ENCODE measurements around the gene METTL26.

Gene METTL26

DNA sequence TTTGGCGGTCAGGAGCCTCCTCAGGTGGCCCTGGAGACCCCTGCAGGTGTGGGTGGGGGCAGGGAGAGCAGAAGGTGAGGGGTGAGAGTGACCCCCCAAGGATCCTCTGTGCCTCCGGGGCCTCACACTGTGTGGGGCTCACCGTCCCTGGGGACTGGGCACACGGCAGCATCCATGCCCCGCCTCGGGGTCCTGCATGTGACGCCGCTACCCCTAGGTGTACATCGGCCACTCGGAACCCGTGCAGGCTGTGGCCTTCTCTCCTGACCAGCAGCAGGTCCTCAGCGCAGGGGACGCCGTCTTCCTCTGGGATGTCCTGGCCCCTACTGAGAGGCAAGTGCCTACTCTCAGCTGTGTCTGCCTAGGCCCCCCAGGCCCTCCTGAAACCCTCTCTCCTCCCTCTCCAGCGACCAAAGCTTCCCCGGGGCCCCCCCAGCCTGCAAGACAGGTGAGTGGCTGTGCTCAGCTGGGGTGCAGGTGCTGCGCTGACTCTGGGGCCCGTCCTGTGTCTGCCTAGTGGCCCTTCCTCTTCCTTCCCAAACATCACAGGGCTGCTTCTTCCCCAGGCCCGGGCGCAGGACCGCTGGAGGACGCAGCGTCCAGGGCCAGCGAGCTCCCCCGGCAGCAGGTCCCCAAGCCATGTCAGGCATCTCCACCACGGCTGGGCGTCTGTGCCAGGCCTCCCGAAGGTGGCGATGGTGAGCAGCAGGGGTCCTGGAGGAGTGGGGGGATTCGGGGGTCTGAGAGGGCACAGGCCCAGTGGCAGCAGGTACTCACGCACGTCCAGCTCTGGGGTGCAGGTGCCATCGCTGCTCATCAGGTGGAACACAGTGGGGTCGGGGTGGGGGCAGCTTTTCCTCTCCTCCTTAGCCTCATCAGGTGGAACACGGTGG lies 22.8 kb upstream of the METTL26 start:
- no peak for DNase-seq

DNA sequence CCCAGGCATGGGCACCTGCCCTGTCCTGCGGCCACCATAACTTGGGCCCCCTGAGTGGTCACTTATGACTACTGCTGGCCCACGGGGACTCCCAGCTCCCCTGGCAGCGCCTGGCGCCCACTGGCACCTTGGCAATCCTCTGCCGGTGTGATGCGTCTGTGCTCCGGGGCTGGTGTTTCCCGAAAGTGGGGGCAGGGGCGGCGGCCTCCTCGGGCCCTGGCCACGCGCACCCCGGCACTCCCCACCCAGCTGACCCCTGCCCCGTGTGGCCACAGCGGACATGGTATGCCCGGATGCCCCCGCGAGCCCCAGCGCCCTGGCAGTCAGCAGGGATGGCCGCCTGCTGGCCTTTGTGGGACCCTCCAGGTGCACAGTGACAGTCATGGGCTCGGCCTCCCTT lies 21.4 kb upstream of the METTL26 start:
- no peak for DNase-seq

DNA sequence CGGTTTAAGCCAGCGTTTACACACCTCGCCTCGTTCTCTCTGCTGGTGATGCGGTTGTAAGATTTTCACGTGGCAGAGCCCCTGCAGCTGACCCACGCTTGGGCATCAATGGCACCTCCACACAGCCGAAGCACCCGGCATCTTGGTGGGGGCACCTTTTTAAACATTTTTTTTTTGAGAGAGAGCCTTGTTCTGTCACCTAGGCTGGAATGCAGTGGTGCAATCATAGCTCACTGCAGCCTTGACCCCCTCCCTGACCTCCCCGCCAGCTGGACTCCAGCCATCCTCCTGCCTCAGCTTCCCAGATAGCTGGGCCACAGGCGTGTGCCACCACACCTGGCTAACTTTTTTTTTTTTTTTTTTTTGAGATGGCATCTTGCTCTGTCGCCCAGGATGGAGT lies 17.9 kb upstream of the METTL26 start:
- no peak for DNase-seq

DNA sequence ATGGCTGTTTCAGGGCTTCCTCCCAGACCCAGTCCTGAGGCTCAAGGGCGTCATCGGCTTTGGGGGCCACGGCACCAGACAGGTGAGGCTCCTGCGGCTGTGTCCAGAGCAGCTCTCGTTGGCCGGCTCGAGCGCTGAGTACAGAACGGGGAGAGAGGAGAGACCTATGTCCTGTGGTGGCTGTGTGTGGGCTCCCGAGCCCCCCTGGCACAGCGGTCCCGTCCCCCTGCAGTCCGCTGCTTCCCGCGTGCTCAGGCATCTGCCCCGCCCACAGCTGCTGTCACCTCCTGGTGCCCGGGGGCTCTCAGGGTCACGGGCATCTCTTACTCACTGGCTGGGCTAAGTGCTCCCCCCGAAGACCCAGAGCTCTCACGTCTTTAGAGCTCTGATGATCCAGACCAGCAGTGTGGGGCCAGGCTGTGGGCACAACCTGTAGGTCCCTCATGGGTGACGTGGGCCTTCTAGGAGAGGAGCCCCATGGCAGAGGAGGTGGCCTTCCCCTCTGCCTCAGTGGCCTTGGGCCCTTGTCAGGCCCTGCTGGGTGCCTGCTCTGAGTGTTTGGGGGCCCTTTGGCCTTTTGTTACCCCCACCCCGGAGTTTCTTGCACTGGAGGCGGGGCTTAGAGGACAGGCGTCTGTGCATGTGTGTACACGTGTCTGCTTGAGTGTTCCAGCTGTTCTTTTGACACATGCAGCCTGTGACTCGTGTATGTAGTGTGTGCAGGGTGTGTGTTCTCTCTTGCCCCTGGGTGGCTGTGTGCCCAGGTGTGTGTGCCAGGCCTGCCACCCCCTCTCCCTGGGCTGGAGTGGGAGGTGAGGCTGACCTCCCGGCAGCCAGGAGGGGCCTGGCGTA lies 16.6 kb upstream of the METTL26 start:
- no peak for DNase-seq

DNA sequence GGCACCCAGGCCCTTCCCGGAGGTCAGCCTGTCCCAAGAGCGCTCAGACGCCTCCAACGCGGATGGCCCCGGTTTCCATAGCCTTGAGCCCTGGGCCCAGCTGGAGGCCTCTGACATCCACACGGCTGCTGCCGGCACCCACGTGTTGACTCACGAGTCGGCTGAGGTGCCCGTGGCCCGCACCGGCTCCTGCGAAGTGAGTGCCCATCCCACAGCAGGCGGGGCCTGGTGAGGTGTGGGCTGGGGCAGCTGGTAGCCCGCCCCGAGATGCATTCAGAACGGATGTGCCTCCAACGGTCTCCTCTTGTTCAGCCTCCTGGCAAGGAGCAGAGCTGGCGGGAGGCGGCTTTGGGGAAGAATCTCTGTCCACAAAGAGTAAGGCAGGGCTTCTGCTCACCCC lies 15.7 kb upstream of the METTL26 start:
- no peak for DNase-seq

DNA sequence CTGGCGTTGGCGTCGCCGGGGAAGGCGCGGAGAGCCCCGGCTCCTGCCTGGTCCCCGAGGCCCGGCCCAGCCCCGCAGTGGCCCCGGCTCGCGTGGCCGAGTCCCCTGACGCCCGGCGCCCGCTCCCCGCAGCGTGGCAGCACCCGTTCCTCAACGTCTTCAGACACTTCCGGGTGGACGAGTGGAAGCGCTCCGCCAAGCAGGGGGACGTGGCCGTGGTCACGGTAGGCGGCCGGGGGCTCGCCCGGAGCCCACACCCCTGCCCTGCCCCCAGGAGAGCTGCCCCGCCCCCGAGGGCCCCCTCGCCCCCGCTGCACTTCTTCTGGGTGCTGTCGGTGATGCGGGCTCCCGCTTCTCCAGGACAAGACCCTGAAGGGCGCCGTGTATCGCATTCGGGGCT lies 13.5 kb upstream of the METTL26 start:
- DNase-seq, result no peak

DNA sequence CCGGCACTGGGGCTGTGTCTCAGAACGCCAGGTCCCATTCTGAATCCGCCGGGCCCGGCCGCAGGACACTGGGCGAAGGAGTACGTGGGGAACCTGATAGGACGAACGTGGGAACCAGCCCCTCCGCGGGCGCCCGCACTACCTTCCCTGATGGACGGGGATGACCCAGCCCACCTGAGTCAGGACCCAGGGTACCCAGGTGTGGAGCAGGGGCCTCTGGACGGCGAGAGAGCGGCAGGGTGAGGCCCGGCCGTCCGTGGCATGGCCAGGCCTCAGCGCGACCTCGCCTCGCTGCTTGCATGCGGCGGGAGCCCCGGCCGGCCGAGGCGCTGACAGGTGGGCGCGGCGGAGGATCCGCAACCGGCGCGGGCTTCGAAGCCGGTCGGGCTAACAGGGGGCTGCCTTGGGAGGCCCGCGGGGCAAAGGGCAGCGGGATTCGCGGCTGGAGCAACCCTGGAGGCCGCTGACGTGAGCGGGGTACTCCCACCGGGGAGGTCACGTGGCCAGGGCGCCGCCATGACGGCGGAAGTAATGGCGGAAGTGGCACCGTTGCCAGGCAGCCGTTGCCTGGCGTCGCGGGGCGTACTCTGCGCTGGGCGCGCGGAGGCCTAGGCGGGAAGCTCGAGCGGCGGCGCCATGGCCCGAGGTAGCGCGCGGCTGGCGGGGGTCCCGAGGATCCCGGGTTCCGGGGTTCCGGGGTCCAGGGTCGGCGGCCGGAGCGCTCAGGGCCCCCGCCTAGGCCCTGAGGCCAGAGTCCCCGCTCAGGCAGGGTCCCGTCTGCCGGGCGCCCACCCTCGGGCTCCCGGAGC lies 12.9 kb upstream of the METTL26 start, which contains the start of gene WDR90:
Gene WDR90 (plus strand): TSS at position 585 of the 809 bp plus-strand sequence. CDS start 52 bp downstream, at position 637.
- peak; percentile 95 for DNase-seq

DNA sequence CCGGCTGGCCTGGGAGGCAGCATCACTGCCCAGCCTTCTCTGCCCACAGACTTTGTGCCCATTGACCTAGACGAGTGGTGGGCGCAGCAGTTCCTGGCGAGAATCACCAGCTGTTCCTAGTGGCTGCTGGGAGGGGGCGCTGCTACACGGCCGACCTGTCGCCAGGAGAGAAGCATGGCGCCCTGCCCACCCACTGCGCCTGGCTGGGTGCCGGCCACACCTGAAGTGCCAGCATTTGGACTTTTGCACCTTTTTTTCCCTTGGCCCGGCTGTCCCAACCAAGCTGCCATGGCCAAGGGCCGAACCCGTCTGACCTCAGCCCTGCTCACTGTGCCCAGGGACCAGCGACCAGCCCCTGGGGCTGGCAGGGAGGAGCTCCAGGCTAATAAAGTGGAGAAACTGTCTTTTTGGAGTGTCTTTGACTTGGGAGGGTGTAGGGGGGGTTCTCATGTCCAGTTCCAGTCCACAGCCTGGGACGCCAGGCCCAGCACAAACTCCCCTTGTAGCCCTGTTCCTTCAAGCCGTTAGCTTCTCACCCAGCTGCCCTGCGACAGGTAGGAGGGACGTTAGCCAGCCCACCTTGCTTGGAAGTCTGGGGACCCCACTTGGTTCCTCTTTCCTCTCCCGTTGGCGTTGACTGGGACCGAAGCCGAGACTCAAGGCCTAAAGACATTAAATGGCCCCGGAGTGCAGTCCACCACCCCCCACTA lies 12.1 kb upstream of the METTL26 start:
- no peak for DNase-seq

DNA sequence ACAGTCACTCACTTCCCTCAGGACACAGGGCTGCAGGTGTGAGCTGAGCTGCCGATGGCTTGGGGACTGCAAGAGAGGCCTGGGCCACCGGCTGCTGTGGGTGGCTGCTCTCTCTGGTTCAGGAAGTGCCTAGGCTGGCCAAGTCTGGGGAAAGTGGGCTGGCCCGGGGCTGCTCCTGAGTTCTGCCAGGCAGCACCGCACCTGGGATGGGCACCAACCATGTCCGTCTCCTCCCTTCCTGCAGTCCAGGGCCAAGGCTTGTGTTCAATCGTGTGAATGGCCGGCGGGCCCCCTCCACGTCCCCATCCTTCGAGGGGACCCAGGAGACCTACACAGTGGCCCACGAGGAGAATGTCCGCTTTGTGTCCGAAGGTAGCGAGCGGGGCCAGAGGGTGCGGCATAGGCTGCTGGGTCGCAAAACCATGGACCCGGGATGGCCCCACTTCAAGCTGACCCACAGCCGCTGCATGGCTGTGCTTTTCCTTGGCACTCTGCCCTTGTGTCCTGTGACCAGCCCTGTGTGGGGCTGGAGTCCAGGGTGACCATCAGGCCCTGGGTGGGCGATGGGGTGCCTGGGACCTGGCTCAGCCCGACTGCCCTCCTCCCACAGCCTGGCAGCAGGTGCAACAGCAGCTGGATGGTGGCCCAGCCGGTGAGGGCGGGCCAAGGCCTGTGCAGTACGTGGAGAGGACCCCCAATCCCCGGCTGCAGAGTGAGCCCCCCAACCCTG lies 11.2 kb upstream of the METTL26 start:
- no peak for DNase-seq

DNA sequence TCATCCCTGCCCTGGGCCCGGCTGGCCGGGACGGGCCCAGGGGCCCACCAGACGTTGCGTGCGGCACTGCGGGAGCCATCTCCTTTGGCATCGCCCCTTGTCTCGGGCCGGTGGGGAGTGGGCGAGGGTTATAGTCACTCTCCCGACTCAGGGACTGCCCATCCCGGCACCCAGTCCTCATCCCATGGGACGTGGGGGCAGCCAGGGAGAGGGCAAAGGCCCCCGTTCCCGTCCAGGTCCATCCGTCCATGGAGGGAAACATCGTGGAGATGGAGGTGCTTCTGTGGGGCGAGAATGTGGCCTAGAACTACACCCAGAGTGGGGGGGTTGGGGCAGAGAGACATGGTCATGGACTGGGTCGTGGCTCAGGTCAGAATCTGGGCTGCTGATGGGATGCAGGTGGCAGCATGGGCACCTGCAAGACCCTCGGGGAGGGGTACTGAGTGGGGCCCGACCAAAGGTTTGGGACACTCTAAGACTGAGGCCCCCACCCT lies 10.6 kb upstream of the METTL26 start:
- DNase-seq, result no peak

DNA sequence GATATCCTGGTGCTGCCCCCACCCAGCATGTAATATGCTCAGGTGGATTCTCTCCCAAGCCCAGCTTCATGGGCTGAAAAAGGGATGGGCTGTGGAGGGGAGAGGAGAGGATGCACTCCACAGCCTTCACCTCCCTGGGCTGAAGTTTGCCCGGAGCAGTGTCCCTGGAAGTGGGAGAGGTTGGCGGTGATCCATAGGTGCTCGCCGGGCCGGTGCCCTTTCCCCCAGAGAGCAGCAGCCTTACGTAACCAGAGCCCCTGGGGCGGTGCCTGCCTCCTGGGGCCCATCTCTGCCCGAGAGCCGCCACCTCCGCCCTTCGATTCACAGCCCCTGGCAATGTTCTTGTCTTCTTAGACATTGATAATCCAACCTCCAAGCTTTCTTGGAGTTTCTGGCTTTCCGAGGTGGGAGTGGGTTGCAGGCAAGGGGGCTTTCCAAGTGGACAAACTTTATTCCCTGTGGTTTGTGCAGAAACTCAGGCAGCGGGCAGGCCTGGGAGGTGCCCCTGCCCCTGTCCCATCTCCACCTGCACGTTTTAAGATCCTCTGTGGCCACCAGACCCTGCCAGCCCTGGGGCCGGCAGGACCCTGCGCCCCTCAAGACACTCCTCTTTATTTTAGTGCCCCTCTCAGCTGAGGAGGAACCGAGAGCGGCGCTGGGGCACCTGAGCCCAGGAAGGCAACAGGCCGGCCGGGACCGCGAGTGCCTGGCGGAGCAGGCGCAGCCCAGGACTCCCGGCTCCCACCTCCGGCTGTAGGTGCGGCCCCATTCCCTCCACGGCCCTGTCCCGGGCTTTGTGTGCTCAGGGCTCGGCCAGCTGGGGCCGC lies 10.0 kb upstream of the METTL26 start:
- no peak for DNase-seq

DNA sequence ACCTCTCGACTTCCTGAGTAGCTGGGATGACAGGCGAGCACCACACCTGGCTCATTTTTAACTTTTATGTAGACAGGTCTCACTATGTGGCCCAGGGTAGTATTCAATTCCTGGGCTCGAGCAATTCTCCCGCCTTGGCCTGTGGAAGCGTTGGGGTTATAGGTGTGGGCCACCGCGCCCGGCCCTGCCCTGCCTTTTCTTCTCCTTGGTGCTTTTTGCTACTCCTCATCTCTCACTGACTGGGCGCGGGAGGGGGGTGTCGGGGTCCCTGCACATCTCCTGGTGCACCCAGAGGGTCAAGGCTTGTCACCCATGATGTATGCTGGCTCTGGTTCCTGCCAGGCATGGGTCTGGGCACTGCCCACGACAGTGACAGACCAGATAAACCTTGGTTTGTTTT lies 8.5 kb upstream of the METTL26 start:
- no peak for DNase-seq

DNA sequence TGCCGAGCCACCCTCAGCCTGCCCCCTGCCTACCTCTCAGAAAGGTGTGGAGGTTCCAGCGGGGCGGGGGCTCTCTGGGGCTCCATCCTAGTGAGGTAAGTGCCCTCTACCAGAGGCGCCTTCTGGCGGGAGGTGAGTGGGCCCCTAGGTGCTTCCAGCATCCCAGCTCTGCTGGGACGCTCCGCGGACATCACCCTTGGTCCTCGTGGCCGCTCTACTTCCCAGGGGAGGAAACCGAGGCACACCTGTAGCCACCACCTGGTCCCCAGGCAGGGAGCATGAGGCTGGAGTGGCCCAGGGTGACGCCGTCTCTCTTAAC lies 6.9 kb upstream of the METTL26 start:
- DNase-seq, result no peak

DNA sequence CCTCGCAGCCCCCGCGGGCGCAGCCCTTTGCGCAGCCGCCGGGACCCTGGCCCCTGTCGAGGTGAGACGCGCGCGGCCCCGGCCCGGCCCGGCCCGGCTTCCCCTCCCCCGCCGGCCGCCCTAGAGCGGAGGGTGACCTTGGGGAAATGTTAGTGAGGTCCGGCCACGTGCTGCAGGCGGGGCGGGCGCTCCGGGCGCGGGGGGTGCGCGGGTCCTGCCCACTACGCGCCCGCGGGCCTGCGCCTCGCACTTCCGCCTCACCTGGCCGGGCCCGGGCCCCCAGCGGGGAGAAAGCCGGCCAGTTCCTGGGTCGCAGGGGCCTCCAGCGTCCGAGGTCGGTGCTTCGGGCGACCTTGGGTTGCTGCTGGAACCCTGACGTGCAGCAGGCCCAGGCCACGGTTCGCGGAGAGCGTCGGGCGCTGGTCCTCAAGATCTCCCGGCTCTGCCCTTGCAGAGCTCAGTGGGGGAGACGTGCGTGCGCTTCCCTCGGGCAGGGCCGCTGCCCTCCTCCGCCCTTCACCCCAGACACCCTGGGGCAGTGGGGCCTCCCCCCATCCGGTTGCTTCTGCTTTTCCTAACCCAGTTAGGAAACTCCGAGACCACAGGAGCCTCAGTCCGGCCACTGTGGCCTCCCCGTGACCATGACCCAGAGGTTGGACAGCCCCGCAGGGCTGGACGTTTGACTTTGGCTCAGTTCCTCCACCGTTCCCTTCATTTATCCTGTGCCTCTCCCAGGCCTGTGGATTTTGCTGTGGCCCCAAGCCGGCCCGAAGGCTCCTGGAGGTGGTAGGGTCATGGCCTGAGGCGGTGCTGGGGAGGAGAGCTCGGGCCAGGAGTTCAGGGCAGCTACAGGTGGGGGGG lies 6.3 kb upstream of the METTL26 start:
- DNase-seq, result no peak

DNA sequence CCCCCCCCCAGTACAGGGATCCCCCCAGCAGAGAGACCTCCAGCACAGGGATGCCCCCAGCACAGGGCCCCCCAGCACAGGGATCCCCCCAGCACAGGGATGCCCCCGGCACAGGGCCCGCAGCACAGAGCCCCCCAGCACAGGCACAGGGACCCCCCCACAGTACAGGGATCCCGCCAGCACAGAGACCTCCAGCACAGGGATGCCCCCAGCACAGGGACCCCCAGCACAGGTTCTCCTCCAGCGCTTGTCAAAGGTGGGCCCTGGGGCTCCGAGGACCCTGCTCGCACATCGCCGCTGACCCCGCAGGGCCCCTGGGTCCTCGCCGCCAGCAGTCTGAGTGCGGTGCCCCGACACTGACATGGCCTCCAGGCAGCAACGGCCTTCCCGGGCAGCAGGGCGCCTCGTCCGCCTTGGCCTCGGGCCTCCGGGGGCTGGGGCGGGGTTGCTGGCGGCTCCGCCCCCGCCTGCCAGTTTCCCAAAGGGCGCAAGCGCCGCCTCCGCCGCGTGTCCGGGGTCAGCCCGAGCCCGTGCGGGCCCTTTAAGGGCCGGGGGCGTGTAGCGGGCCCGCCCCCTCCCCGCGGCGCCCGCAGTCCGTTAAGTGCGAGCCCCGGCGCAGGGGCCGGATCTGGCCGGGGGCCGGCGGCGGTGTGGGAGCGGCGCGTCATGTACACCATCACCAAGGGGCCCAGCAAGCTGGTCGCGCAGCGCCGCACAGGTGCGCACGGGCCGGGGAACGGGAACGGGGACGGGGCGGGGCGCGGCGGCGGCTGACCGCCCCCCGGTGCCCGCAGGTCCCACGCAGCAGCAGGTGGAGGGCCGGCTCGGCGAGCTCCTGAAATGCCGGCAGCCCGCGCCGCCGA lies 5.5 kb upstream of the METTL26 start, which contains the start of gene MCRIP2:
Gene MCRIP2 (plus strand): TSS at position 503 of the 863 bp plus-strand sequence. CDS start 164 bp downstream, at position 667.
- peak; percentile 38 for DNase-seq

DNA sequence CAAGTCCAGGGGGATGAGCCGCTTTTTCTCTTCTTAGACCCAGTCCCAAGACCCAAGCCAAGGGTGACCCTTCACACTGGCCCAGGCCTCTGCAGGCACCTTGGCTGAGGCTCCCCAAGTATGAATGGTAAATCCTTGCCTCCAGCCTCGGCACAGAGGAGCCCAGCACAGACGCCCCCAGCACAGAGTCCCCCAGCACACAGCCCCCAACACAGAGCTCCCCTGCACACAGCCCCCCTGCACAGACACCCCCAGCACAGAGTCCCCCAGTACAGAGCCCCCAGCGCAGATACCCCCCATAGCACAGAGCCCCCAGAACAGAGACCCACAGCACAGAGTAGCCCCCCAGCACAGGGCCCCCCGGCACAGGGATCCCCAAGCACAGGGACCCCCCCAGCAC lies 4.5 kb upstream of the METTL26 start:
- no peak for DNase-seq

DNA sequence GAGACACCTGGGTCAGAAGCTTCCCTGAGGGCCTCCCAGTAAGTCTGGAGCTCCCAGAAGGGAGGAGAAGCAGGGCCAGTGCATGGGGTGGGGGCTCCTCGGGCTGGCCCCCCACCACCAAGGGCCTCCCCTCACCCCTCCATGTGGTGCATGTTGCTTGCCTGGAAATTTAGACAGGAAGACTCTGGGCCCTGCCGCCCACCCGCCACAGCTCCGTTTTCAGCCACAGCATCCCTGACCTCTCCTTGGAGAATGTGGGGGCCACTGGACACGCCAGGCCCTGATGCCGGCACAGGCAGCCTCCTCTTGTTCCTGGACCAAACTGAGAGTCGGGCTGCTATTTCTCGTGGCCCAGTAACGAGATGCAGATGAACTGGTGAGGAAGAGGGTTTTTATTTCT lies 2.7 kb upstream of the METTL26 start:
- no peak for DNase-seq

DNA sequence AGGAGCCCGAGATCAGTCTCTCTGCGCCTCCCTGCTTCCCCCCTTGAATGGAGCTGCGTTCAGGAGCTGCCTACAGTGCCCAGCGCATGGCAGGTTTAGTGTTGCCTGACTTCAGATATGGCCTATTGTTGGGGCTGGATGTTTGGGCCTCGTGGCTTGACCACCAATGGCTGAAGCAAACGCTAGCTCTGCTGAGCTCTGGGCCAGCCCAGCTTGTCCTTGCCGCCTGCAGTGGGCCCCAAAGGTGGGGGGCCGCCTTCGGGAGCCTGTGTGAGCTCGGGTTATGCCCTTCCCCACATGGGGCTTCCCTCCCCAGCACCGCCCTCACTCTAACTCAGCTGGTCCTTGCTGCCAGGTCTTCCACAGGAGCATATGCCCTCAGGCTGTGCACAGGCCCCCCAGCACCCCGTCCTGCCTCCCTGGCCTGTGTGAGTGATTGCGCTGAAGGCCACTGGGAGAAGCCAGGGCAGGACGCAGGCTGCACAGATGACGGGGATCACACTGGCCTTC lies 2.0 kb upstream of the METTL26 start:
- DNase-seq, result no peak

Data from effector CD4-positive, alpha-beta T cell (primary cell).